HG03442 (cell line): ENCODE data around the gene CFTR.

Experiments used
- ATAC-seq: cut with Tn5 transposase; IDR thresholded peaks from one replicate; pipeline ENCODE4 v1.9.1; 2021; ENCODE audit warnings: mild to moderate bottlenecking, moderate library complexity; ENCODE audit not compliant: unreplicated experiment

The CFTR gene

GRCh38 chr7:117640465-117640864 lies 160.6 kb downstream of the CFTR start:
- ATAC-seq, result no peak

- no peak for ATAC-seq
Observed at GRCh38 chr7:117645481-117646165, 165.8 kb downstream of the CFTR start.

GRCh38 chr7:117648203-117648866 lies 168.5 kb downstream of the CFTR start:
- peak; percentile 48 for ATAC-seq

DNA sequence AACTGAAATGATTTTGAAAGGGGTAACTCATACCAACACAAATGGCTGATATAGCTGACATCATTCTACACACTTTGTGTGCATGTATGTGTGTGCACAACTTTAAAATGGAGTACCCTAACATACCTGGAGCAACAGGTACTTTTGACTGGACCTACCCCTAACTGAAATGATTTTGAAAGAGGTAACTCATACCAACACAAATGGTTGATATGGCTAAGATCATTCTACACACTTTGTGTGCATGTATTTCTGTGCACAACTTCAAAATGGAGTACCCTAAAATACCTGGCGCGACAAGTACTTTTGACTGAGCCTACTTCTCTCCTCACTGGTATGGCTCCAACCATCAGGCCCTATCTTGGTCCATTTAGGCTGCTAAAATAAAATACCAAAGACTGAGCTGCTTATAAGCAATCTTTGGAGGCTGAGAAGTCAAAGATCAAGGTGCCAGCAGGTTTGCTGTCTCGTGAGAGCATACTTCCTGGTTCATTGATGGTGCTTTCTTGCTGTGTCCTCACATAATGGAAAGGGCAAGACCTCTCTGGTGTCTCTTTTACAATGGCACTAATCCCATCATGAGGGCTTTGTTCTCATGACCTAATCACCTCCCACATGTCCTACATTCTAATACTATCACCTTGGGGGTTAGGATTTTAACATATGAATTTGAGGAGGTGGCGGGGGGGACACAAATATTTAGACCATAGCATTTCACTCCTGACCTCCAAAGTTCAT lies 173.3 kb downstream of the CFTR start:
- no peak for ATAC-seq

DNA sequence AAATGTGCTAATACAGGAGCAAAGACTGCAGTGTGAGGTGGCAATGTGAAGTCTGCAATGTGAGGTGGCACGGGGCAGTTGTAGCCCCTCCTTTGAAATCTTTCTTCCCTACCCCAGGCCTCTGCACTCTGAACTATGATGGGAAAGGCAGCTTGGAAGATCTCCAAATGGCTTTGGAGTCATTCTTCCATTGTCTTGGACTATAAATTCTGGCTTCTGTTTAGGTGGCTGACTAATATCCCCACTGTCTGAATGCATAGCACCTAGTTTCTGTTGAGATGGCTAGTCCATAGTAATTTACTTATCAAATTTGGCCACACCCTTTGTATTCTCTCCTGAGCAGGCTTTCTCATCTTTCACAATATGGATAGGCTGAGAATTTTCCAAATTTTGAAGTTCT lies 175.0 kb downstream of the CFTR start:
- ATAC-seq, result no peak

DNA sequence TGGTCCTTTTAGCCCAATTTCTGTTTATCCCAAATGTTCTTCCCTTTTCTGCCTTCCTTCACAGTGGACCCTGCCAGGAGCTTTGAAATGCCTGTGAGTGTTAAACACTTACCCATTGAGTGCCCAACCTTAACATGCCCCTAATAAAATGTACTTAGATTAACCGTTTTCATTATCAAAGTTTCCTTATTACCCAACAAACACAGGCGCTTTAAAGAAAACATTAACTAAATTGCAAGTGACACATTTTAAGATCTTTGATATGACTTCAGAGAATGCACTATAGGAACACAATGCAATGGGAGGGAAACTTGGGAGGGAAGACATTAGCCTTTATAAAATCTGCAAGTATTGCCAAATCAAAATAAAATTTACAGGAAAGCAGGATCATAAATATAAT lies 177.0 kb downstream of the CFTR start:
- no peak for ATAC-seq

DNA sequence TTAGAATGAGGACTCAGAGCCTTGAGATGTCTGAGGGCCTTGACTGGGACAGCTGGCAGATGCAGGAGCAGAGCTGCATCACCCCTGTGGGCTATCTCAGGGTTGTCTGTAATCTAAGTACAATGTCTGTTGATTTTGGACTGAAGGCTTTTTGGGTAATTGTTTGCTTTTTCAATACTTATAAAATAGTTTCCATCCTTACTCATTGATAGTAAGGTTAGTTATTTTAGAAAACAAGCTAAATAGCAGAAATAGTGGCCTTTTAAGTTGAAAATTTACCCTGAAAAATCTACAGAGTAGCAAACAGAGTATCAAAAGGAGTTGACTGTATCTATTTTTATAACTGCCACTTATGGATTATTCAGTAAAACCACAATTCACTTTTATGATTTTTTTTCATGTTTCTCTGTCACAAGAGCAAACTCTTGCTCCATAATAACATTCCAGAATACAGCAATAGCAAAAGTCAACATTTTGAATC lies 179.7 kb downstream of the CFTR start:
- no peak for ATAC-seq

DNA sequence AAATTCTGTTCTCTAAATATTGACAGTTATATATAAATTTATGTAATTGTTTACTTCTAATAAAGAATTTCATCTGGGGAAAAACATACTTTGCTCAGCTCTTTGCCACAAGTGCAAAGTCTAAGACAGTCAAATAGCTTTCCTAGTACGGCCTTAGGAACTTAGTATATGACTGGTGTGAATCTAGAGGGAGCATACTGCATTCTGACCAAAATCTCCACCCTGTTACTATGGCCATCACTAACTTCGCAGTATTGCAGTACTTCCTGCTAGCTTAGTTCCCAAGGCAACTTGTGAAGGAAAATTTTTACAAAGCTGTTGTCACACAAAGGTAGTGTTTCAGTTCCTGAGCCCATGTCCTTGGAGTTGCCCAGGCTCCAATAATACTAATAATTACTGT lies 181.5 kb downstream of the CFTR start:
- no peak for ATAC-seq

GRCh38 chr7:117664047-117664446 lies 184.2 kb downstream of the CFTR start:
- no peak for ATAC-seq

DNA sequence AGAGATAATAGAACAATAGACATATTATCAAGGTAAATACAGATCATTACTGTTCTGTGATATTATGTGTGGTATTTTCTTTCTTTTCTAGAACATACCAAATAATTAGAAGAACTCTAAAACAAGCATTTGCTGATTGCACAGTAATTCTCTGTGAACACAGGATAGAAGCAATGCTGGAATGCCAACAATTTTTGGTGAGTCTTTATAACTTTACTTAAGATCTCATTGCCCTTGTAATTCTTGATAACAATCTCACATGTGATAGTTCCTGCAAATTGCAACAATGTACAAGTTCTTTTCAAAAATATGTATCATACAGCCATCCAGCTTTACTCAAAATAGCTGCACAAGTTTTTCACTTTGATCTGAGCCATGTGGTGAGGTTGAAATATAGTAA lies 185.5 kb downstream of the CFTR start:
- no peak for ATAC-seq

DNA sequence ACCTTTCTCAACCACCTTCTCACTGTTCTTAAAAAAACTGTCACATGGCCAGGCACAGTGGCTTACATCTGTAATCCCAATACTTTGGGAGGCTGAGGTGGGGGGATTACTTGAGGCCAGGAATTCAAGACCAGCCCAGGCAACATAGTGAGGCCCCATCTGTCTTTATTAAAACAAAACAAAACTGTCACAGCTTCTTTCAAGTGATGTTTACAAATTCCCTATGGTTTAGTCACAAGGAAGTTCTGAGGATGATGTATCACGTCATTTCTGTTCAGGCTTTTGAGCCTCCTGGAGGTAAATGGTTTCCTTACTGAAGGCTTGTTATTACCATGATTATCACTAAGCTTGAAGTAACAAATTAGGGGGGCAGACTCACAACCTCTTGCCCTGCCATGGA lies 186.2 kb downstream of the CFTR start:
- ATAC-seq, result no peak

GRCh38 chr7:117666689-117667088 lies 186.9 kb downstream of the CFTR start:
- no peak for ATAC-seq

GRCh38 chr7:117667456-117667855 lies 187.6 kb downstream of the CFTR start:
- no peak for ATAC-seq

- no peak for ATAC-seq
Observed at GRCh38 chr7:117669818-117670217, 190.0 kb downstream of the CFTR start.

- no peak for ATAC-seq
Observed at GRCh38 chr7:117672453-117672852, 192.6 kb downstream of the CFTR start.

GRCh38 chr7:117673367-117673766 lies 193.5 kb downstream of the CFTR start:
- peak; percentile 15 for ATAC-seq

GRCh38 chr7:117673839-117674238 lies 194.0 kb downstream of the CFTR start:
- peak; percentile 70 for ATAC-seq

- ATAC-seq, result no peak
Observed at GRCh38 chr7:117674617-117675016, 194.8 kb downstream of the CFTR start.

- no peak for ATAC-seq
Observed at GRCh38 chr7:117675497-117676435, 195.9 kb downstream of the CFTR start.

DNA sequence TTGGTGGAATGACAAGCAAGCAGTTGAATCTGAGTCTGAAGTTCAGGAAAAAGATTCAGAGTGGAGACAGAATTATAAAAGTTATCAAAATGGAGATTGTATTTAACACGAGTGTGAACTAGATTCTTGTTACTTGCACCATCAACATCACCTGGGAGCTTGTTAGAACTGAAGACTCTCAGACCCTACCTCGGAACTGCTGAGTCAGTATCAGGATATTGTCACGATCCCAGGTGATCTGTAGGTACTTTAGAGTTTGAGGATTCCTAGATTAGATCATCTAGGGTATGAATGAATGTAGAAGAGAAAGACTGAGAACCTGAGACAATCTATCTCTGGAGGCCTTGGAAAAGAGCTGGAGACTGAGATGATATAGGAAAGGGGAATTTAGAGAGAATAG lies 199.3 kb downstream of the CFTR start:
- ATAC-seq, result no peak
